DMS 273 (cell line): ENCODE measurements around the gene CNGB1.
A peak's percentile ranks its signal among the peaks of the same experiment; 100 is the strongest.
"Not testable (repeated sequence)": the region's sequence is repeated elsewhere in the genome, so short reads cannot be mapped to it uniquely, and the experiment has no call there.

Experiments
- DNase-seq: peaks from one replicate; lab custom pipeline; 2025; ENCODE audit not compliant: unreplicated experiment; lab: John Stamatoyannopoulos, UW

CNGB1 gene

DNA sequence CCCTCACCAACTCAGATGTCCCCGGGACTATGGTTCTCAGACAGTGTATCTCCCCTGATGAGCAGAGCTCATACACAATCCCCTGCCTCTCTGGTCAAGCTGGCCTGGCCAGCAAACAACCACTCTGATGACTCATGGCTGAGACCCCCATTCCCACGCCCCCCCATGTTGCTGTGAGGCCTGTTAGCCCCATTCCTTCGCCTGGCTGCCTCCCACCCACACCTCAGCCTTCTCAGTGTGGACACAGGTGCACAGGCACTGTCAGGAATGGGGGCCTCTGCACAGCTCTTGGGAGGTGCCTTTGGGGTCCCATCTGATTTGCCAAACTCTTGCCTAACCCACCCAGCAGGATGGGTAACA lies 80.2 kb downstream of the CNGB1 start:
- DNase-seq: no peak

GRCh38 chr16:57889960-57890751 lies 80.8 kb downstream of the CNGB1 start:
- DNase-seq: no peak

DNA sequence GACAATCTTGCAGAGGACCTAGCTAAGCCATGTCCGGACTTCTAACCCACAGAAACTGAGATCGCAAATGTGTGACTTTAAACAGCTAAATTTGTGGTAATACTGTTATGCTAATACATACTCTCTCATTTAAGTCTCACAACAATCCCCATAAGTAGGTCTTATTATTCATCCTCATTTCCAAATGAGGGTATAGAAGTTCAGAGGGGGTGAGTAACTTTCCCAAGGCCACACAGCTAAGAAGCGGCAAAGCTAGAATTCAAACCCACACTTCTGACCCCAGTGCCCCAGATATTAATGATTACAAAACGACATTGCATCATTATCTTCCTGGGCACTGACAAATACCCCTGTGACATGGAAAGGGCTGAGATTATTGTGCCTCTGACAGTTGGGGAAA lies 81.4 kb downstream of the CNGB1 start:
- DNase-seq: no peak

- DNase-seq: no peak
Measured at GRCh38 chr16:57889111-57889510, 81.8 kb downstream of the CNGB1 start.

DNA sequence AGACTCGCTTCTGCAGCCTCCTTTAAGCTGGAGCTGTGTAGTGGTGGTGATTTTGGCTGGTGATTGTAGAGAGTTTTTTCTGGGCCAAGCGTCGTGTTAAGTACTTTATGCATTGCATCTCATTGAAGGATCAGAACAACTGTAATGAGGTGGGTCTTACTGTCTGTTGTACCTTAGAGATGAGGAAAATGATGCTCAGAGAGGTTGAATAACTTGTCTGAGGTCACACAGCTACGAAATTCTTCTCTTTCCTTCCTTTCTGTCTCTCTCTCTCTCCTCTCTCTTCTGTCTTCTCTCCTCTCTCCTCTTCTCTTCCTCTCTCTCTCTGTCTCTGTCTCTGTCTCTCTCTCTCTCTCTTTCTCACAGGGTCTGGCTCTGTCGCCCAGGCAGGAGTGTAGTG lies 82.8 kb downstream of the CNGB1 start:
- DNase-seq: no peak

- no peak for DNase-seq
Measured at GRCh38 chr16:57887711-57888110, 83.2 kb downstream of the CNGB1 start.

- DNase-seq: no peak
Measured at GRCh38 chr16:57886427-57886826, 84.5 kb downstream of the CNGB1 start.

DNA sequence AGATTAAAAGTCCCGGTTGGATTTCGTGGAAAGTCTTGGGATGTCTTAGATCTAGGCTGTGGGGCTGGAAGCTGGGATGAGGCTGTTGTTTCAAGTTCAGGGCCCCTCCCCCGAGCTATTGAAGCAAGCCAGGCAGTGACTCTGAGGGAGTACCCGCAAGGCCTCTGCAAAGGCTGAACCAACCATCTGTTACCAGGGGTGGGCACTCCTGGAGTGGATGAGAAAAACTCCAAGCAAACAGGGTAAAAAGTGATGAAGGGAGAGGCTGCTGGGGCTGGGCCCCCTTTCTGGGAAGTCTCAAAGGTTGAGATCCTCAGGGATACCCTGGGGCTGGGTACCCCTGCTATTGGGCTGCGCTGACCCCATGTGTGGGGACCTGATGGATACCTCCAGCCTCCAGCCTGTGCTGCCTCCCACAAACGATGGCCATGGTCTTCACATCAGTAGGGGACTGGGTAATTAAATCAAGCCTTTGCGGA lies 86.2 kb downstream of the CNGB1 start:
- peak; percentile 69 for DNase-seq

- DNase-seq: no peak
Measured at GRCh38 chr16:57883953-57884654, 86.8 kb downstream of the CNGB1 start.

DNA sequence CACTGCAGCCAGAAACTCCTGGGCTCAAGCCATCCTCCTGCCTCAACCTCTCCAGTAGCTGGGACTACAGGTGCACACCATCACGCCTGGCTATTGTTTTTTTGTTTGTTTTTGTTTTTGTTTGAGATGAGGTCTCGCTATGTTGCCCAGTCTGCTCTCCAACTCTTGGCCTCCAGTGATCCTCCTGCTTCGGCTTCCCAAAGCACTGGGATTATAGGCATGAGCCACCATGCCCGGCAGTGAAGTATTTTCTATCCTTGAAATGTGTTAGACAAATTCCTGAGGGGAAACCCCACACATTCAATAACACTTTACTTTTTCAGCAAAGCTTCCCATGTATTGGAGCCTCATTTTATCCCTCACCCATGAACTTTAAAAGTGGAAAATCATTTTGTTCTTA lies 87.4 kb downstream of the CNGB1 start:
- DNase-seq: no peak

GRCh38 chr16:57882792-57883191 lies 88.1 kb downstream of the CNGB1 start:
- DNase-seq: no peak

GRCh38 chr16:57882206-57882605 lies 88.7 kb downstream of the CNGB1 start:
- no peak for DNase-seq

DNA sequence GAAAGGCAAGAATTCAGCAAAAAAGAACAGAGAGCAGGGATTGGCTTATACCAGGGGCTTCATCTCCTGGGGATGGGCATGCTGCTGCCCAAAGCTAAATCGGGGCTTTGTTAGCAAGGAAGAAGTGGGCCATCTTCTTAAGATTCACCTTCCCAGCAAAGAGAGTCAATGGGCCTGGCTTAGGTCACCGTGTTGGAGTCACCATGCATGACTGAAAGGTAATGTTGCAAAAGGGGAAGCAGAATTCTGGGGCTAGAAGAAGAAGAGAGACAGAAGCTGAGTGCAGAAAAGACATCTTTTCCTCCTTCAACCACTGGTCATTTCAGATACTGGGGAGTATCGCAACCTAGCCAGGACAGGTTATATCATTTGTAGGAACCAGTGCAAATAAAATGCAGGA lies 92.3 kb downstream of the CNGB1 start:
- DNase-seq: no peak

- no peak for DNase-seq
Measured at GRCh38 chr16:57876210-57876609, 94.7 kb downstream of the CNGB1 start.

DNA sequence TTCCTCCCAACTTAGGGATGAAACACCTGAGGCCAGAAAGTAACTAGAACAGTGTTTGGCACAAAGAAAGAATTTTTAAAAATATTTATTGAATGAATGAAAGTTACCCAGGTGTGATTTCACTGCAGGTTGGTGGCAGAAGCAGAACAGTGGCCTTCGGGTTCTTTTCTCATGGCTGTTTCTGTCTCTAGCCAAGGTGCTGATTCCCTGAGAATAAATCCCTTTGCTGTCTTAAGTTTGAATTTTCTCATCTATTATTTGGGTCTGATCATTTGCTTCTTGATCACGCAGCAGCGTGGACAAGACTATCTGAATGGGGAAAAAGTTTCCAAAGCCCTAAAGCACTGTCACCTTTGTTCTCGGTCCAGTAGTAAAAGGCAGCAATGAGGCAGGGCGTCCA lies 95.6 kb downstream of the CNGB1 start:
- no peak for DNase-seq

DNA sequence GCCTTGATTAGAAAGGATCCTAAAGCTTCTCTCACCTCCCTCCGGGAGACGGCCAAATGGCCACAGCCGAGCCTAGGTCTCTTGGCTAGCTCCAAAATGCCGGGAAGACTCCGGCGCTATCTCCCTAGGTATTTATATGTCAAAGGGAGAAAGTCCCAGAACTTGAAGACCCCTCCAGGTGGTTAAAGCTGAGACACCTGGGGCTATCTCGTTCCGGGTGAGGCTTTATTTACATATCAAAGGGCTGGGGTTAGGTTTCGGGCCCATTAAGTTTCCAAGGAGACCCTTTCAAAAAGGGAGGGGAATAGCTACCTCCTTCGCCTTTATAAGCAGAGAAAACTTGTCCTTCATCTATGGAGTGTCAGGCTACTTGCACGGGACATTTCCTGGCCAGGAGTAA lies 97.7 kb downstream of the CNGB1 start:
- DNase-seq: peak; percentile 18

DNA sequence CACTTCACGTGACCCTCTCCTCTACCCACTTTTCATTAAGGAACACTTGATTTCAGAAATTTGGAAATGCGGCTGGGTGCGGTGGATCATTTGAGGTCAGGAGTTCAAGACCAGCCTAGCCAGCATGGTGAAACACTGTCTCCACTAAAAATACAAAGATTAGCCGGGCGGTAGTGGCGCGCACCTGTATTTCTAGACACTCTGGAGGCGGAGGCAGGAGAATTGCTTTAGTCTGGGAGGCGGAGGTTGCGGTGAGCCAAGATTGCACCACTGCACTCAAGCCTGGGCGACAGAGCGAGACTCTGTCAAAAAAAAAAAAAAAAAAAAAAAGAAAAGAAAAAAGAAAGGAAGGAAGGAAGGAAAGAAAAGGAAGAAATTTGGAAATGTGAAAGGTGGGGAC lies 98.2 kb downstream of the CNGB1 start:
- DNase-seq: not testable (repeated sequence)

- DNase-seq: no peak
Measured at GRCh38 chr16:57871456-57871855, 99.5 kb downstream of the CNGB1 start.

- DNase-seq: no peak
Measured at GRCh38 chr16:57870753-57871454, 100.0 kb downstream of the CNGB1 start.

- DNase-seq: no peak
Measured at GRCh38 chr16:57868913-57869520, 101.9 kb downstream of the CNGB1 start.

GRCh38 chr16:57867000-57867561 lies 103.8 kb downstream of the CNGB1 start:
- DNase-seq: no peak
